ENCODE results near the gene GREB1.
"Not testable (repeated sequence)": the region's sequence is repeated elsewhere in the genome, so short reads cannot be mapped to it uniquely, and the experiment has no call there.

GREB1 gene

GRCh38 chr2:11640132-11640531 is 106.3 kb downstream of the GREB1 start:
- no peak for DNase-seq

- no peak for DNase-seq
Observed at GRCh38 chr2:11642972-11643371, 109.1 kb downstream of the GREB1 start.

GRCh38 chr2:11644293-11644692 is 110.4 kb downstream of the GREB1 start:
- no peak for DNase-seq

GRCh38 chr2:11646530-11646929 is 112.7 kb downstream of the GREB1 start:
- DNase-seq = no peak

GRCh38 chr2:11647834-11648600 is 114.2 kb downstream of the GREB1 start:
- no peak for DNase-seq

GRCh38 chr2:11649093-11649492 is 115.2 kb downstream of the GREB1 start:
- DNase-seq = no peak

GRCh38 chr2:11651856-11652548 is 118.2 kb downstream of the GREB1 start:
- DNase-seq = no peak

GRCh38 chr2:11652553-11652952 is 118.7 kb downstream of the GREB1 start:
- no peak for DNase-seq

GRCh38 chr2:11655495-11655894 is 121.7 kb downstream of the GREB1 start:
- no peak for DNase-seq

DNA sequence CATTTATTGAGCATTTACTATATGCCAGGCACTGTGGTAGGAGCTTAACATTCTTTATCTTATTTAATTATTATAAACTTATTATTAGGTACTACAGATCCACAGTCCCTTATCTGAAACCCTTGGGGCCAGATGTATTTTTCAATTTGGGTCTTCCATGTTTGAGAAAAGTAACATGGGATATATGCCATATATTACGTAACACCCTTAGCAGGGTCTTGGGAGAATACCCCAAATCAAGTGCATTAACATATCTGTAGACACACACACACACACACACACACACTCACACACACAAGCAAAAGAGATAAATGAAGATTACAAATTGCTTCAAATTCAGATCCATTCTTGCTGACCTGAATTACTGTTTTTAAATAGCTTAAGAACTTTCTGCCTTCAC is 122.4 kb downstream of the GREB1 start:
- DNase-seq = no peak

DNA sequence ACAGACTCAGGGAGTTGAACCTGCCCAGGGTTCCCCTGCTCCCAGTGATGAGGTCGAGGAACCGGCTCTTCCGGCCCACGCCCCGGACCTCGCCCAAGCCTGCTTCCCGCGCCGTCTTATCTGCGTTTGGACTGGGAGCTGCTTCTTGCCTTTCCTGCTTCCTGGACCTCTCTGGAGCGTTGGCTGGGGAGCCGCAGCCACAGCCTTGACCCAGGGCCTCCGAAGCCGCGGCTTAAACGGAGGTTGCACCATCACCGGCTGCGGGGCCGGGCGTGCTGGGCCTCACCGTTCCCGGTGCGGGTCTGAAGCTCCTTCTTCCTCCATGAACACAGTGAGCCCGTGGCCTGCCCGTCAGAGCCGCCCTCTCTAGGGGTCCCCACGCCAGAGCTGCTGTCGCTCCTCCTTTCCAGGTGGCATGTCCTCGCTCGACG is 122.8 kb downstream of the GREB1 start:
- no peak for DNase-seq

GRCh38 chr2:11657195-11657594 is 123.3 kb downstream of the GREB1 start:
- DNase-seq = no peak

- no peak for DNase-seq
Observed at GRCh38 chr2:11657646-11658045, 123.8 kb downstream of the GREB1 start.

GRCh38 chr2:11658208-11659114 is 124.6 kb downstream of the GREB1 start:
- no peak for DNase-seq

DNA sequence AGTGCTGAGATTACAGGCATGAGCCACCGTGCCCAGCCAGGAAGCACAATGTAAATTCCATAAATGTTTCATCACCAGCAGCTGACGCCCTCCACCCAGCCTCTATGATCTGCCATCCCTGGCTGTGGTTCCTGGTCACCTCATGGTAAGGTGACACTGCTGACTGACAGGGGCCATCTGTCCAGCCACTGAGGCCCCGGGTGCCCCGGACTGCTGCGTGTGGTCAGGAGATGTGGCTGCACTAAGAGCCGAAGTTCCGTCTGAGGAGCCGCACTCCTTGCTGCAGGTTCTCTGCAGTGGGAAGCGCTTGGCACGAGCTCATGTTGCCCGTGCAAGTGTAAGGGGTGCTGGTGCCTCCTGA is 125.2 kb downstream of the GREB1 start:
- no peak for DNase-seq

DNA sequence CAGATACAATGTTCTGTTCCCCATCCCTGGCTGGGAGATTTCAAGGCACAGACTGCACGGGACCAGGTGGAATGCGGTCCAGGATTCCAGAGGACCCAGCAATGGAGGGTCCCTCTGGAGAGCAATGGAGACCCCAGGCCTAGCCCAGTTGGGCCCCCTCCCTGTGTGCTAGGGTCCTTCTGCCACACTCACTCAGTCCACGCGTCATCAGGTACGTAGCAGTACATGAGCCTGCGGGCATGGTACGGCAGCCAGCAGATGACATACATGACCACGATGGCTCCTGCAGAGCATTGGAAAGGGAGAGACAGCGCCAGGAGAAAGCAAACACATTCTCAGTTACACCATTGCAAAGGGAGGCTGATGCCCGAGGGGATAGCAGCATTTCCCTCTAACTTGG is 126.0 kb downstream of the GREB1 start:
- no peak for DNase-seq

GRCh38 chr2:11660396-11660795 is 126.6 kb downstream of the GREB1 start:
- DNase-seq = not testable (repeated sequence)

GRCh38 chr2:11661891-11662435 is 128.1 kb downstream of the GREB1 start:
- no peak for DNase-seq

GRCh38 chr2:11662882-11663281 is 129.0 kb downstream of the GREB1 start:
- no peak for DNase-seq

GRCh38 chr2:11663427-11663826 is 129.6 kb downstream of the GREB1 start:
- DNase-seq = no peak

GRCh38 chr2:11665028-11665427 is 131.2 kb downstream of the GREB1 start:
- DNase-seq = no peak

- DNase-seq = no peak
Observed at GRCh38 chr2:11665510-11666362, 131.9 kb downstream of the GREB1 start.

Measured in stimulated activated CD4-positive, alpha-beta T cell treated with anti-CD3 and anti-CD28 coated beads, Interleukin-4, amount 100 ng/mL, for 4 hours (primary cell).